ENCODE measurements around the gene CSKMT. TPM values are rescaled to one million over a fixed set of nuclear protein-coding genes. Genes with fewer than 3 reads are reported as not detected.
A peak's percentile ranks its signal among the peaks of the same experiment; 100 is the strongest.

The CSKMT gene
- total and polyA plus RNA-seq, 2 donors (not counting 3 experiments of a cell fraction or from before 2014, with no cell fraction given), result 7.8 to 38.1 TPM

DNA sequence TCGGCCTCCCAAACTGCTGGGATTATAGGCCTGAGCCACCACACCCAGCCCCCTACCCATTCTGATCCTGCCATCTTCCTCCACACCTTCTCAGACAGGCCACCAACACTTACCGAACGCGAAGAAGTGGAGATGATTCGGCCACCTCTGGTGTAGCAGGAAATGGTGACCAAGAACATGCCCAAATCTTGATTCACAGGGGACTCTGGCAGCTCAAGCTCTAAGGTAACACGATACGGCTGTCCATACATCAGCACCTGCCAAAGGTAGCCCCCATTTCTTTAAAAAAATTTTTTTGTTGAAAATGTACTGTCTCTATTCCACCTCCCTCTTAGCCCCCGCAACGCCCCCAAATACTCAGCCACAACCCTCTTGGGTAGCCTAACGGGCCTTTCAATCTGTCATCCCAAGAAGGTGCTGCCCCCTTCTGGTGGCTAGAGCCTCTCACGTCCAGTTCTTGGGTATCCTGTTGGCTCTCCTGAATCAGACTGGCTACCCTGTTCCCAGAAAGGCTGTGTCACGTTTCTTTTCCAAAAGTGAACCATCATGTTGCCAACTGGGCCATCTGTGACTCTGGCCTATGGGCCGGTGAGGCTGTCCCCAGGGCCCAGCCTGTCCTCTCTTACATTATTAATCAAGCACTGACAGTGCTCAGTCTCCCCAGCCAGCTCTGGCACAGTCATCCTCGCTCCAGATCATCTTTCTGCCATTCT is 29.5 kb downstream of the CSKMT start:
- DNase-seq (ENCODE audit: low read depth, low spot score) (peak; percentile 68), FAIRE-seq (peak; percentile 93)
- Histone ChIP-seq H3K9me1 (replicated peaks; ENCODE audit: control insufficient read depth, extremely low read depth, insufficient read depth, low read length) (no peaks in the 10 kb centered on the region), H3K27me3 (ENCODE audit: control insufficient read depth in 2 of 2, insufficient read depth in 2 of 2, low read length in 2 of 2) (no peaks in the 10 kb centered on the region), H3K4me3 (replicated peaks in 1 of 3; ENCODE audit: insufficient read depth in 1 of 3, low read depth in 1 of 3, low read length in 3 of 3) (no peak overlapping the region), H3K9me3 (replicated peaks; ENCODE audit: control insufficient read depth, insufficient read depth, low read length) (no peaks in the 10 kb centered on the region), H4K20me1 (replicated peaks; ENCODE audit: control insufficient read depth, extremely low read depth, insufficient read depth, low read length) (no peaks in the 10 kb centered on the region), H3K4me2 (ENCODE audit: insufficient read depth, low read length) (no peak overlapping the region), H3K4me1 (ENCODE audit: control insufficient read depth, extremely low read depth, insufficient read depth, low read length) (no peaks in the 10 kb centered on the region), H3K27ac (ENCODE audit: insufficient read depth, low read depth, low read length) (no peak overlapping the region), H3K79me2 (ENCODE audit: control insufficient read depth, insufficient read depth, low read length) (no peaks in the 10 kb centered on the region), H3K36me3 (ENCODE audit: control insufficient read depth in 2 of 2, extremely low read depth in 1 of 2, insufficient read depth in 2 of 2, low read length in 2 of 2) (peaks cover 5 to 23% of the 10 kb centered on the region in 2 experiments), H2AFZ (ENCODE audit: low read depth, low read length) (no peak overlapping the region), H3K9ac (replicated peaks; ENCODE audit: extremely low read depth, insufficient read depth, low read length) (no peak overlapping the region)
- intact Hi-C loops (cut with micrococcal nuclease) (loop anchor here (1.0 to 2.0 kb wide), 3 partner anchors 14 to 299 kb away; no protein-coding TSS in a partner anchor), dilution Hi-C loops (cut with MboI; ENCODE audit: extremely low pct_ligation_motif_present, low sequenced_read_pairs) (no loop called here)
- TF ChIP-seq, protein P1, sequence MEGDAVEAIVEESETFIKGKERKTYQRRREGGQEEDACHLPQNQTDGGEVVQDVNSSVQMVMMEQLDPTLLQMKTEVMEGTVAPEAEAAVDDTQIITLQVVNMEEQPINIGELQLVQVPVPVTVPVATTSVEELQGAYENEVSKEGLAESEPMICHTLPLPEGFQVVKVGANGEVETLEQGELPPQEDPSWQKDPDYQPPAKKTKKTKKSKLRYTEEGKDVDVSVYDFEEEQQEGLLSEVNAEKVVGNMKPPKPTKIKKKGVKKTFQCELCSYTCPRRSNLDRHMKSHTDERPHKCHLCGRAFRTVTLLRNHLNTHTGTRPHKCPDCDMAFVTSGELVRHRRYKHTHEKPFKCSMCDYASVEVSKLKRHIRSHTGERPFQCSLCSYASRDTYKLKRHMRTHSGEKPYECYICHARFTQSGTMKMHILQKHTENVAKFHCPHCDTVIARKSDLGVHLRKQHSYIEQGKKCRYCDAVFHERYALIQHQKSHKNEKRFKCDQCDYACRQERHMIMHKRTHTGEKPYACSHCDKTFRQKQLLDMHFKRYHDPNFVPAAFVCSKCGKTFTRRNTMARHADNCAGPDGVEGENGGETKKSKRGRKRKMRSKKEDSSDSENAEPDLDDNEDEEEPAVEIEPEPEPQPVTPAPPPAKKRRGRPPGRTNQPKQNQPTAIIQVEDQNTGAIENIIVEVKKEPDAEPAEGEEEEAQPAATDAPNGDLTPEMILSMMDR (IDR thresholded peaks at IDR 0.05; ENCODE audit: extremely low read depth in 1 of 2, insufficient read depth in 1 of 2, low read depth in 1 of 2, low read length in 2 of 2), result peak; percentile 80 to 83
- TF ChIP-seq, protein P2, sequence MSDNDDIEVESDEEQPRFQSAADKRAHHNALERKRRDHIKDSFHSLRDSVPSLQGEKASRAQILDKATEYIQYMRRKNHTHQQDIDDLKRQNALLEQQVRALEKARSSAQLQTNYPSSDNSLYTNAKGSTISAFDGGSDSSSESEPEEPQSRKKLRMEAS (IDR thresholded peaks at IDR 0.05; ENCODE audit: insufficient read depth, insufficient read length), result no peak
- TF ChIP-seq POLR2AphosphoS5 (IDR thresholded peaks at IDR 0.05; ENCODE audit: insufficient read depth, low read depth, low read length) (no peak), MYC (IDR thresholded peaks at IDR 0.05; ENCODE audit: low read depth, low read length) (no peak)
- ChIA-PET CTCF (interaction anchor here (0.5 to 8.0 kb wide), 26 partner anchors 11 to 315 kb away, joined by 3 to 118 read pairs (median 4); partner anchors contain the start of genes B3GAT3, C11orf98, CSKMT and EEF1G), POLR2A (interaction anchor here (1.1 kb wide), 1 partner anchor 30 kb away, joined by 3 read pairs; the partner anchor contains the start of genes C11orf98 and CSKMT)
- no TSS peak for BruUV-seq (replicated peaks)

Data from endothelial cell of umbilical vein (primary cell).